GM19023 (cell line): Measurements from ENCODE around the gene LEKR1.
A peak's percentile ranks its signal among the peaks of the same experiment; 100 is the strongest.
"Not testable (repeated sequence)": the region's sequence is repeated elsewhere in the genome, so short reads cannot be mapped to it uniquely, and the experiment has no call there.

ENCODE experiments used
- ATAC-seq: cut with Tn5 transposase; IDR thresholded peaks from one replicate; pipeline ENCODE4 v1.9.1; 2021; ENCODE audit warnings: mild to moderate bottlenecking, moderate library complexity; ENCODE audit not compliant: unreplicated experiment

The LEKR1 gene

GRCh38 chr3:156826144-156826895, at the start of gene LEKR1:
TSS of gene LEKR1 (plus strand) at chr3:156826353. CDS start at chr3:156829330, 2,977 bp downstream.
- peak; percentile 96 for ATAC-seq

- no peak for ATAC-seq
These were observed 49.3 kb upstream of the LEKR1 start for GRCh38 chr3:156776871-156777270.

GRCh38 chr3:156781310-156782230, 44.6 kb upstream of the LEKR1 start:
- ATAC-seq, result no peak

GRCh38 chr3:156782319-156782718, 43.8 kb upstream of the LEKR1 start:
- ATAC-seq, result no peak

- ATAC-seq, result no peak
These were observed 43.2 kb upstream of the LEKR1 start for GRCh38 chr3:156782921-156783320.

GRCh38 chr3:156787001-156787400, 39.2 kb upstream of the LEKR1 start:
- ATAC-seq, result no peak

- ATAC-seq, result peak; percentile 75
These were observed 38.1 kb upstream of the LEKR1 start for GRCh38 chr3:156787926-156788663.

GRCh38 chr3:156788846-156789245, 37.3 kb upstream of the LEKR1 start:
- no peak for ATAC-seq

GRCh38 chr3:156790156-156790555, 36.0 kb upstream of the LEKR1 start:
- ATAC-seq, result no peak

- no peak for ATAC-seq
These were observed 34.0 kb upstream of the LEKR1 start for GRCh38 chr3:156792114-156792513.

- ATAC-seq, result no peak
These were observed 33.6 kb upstream of the LEKR1 start for GRCh38 chr3:156792536-156792935.

GRCh38 chr3:156792945-156793344, 33.2 kb upstream of the LEKR1 start:
- ATAC-seq, result no peak

- ATAC-seq, result no peak
These were observed 32.8 kb upstream of the LEKR1 start for GRCh38 chr3:156793400-156793799.

- no peak for ATAC-seq
These were observed 32.3 kb upstream of the LEKR1 start for GRCh38 chr3:156793851-156794250.

GRCh38 chr3:156795890-156796481, 30.2 kb upstream of the LEKR1 start:
- ATAC-seq, result no peak

GRCh38 chr3:156797368-156797767, 28.8 kb upstream of the LEKR1 start:
- ATAC-seq, result no peak

GRCh38 chr3:156800287-156800686, 25.9 kb upstream of the LEKR1 start:
- not testable (repeated sequence) for ATAC-seq

GRCh38 chr3:156801746-156802145, 24.4 kb upstream of the LEKR1 start:
- no peak for ATAC-seq

- ATAC-seq, result no peak
These were observed 23.1 kb upstream of the LEKR1 start for GRCh38 chr3:156802821-156803606.
